Effector memory CD4-positive, alpha-beta T cell (primary cell): ENCODE data around the gene TTC22.

Source experiments
- DNase-seq, 3 donors: peaks; one replicate each; pipeline ENCODE4 v3.0.0-alpha.2; 2020
- H3K27ac ChIP-seq: 2 replicates; pipeline ENCODE4 v1.7.0; 2013; ENCODE audit warnings: mild to moderate bottlenecking, low read length, moderate library complexity; ENCODE audit not compliant: insufficient read depth, poor library complexity, severe bottlenecking
- H3K27me3 ChIP-seq: replicated peaks from 2 replicates; pipeline ENCODE4 v1.7.0; 2013; ENCODE audit warnings: mild to moderate bottlenecking, low read length; ENCODE audit not compliant: insufficient read depth, control insufficient read depth, poor library complexity, severe bottlenecking
- H3K36me3 ChIP-seq: 2 replicates; pipeline ENCODE4 v1.7.0; 2013; ENCODE audit warnings: mild to moderate bottlenecking, low read length, moderate library complexity; ENCODE audit not compliant: control insufficient read depth, insufficient read depth
- H3K4me1 ChIP-seq: 2 replicates; pipeline ENCODE4 v1.7.0; 2013; ENCODE audit warnings: low read length, mild to moderate bottlenecking; ENCODE audit not compliant: control insufficient read depth, insufficient read depth, poor library complexity, severe bottlenecking
- H3K4me3 ChIP-seq: 2 replicates; pipeline ENCODE4 v1.7.0; 2013; ENCODE audit warnings: low read length, low read depth, mild to moderate bottlenecking; ENCODE audit not compliant: insufficient read depth, poor library complexity, severe bottlenecking
- H3K9me3 ChIP-seq: 2 replicates; pipeline ENCODE4 v1.7.0; 2013; ENCODE audit warnings: mild to moderate bottlenecking, low read length, moderate library complexity; ENCODE audit not compliant: control insufficient read depth

TTC22 gene

GRCh38 chr1:54754486-54755285 lies 46.4 kb downstream of the TTC22 start:
- H3K4me3 ChIP-seq = no peak overlapping the region
- no peaks in the 10 kb centered on the region for H3K9me3 ChIP-seq
- no peaks in the 10 kb centered on the region for H3K4me1 ChIP-seq
- DNase-seq = no peak
- no peak overlapping the region for H3K27ac ChIP-seq
- H3K27me3 ChIP-seq = no peaks in the 10 kb centered on the region
- peaks cover 16% of the 10 kb centered on the region for H3K36me3 ChIP-seq

- peaks cover 16% of the 10 kb centered on the region for H3K36me3 ChIP-seq
- no peaks in the 10 kb centered on the region for H3K27me3 ChIP-seq
- H3K4me1 ChIP-seq = no peaks in the 10 kb centered on the region
- H3K27ac ChIP-seq = no peak overlapping the region
- no peaks in the 10 kb centered on the region for H3K9me3 ChIP-seq
- DNase-seq = no peak
- no peak overlapping the region for H3K4me3 ChIP-seq
These were observed 47.1 kb downstream of the TTC22 start for GRCh38 chr1:54754045-54754444.

GRCh38 chr1:54751426-54751825 lies 49.7 kb downstream of the TTC22 start:
- Histone ChIP-seq H3K4me1 (no peaks in the 10 kb centered on the region), H3K4me3 (no peak overlapping the region), H3K9me3 (no peaks in the 10 kb centered on the region), H3K27ac (no peak overlapping the region), H3K36me3 (no peaks in the 10 kb centered on the region), H3K27me3 (no peaks in the 10 kb centered on the region)
- DNase-seq = no peak

DNA sequence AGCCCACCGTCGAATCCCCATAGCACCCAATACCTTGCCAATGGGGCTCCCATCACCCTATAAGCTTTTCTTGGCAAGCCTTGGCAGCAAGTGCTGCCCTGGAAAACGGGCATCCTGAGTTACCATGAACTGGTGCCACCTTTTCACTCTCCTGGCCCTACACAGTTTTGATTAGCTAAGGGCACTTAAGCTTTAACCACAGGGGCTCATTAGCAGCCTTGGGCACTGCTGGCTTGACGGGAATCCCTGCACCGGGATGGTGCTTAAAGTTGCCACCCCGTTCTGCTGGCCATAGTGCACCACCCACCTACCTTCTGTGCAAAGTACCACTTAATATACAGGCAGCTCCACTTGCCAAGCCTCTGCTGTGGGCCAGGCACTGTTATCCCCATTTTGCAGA lies 50.5 kb downstream of the TTC22 start:
- no peaks in the 10 kb centered on the region for H3K4me1 ChIP-seq
- no peaks in the 10 kb centered on the region for H3K27me3 ChIP-seq
- H3K9me3 ChIP-seq = no peaks in the 10 kb centered on the region

DNA sequence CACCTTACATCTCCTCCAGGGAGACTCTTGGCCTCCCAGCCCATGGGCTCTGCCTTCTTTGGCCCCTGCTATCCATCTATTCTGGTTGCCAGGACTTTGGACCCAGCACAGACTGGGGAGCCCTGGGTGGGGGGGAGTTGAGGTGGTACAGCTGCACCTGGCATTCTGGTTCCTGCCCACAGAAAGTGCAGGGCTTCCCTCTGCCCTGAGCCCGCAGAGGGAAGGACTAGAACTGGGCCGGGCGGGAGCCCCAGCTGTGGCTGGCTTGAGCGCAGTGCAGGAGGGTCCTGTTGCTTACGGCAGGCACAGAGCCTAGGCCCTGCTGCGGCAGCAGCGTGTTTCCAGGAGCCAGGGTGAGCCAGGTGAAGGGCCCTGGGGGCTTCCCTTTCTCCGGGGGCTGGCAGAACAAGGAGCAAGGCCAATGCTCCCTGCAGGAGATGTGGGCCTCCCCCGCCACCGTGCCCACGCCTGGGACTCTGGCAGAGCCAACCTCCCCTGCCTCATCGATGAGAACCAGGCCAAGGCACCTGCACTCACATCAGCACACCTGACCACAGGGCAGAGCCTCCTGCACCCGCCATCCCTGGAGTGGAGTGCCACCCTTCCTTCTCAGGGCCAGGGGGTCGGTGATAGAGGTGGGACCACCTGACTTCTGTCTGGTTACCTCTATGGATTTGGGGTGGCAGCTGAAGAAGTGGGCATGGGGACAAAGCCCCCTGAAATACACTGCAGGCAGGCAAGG lies 52.9 kb downstream of the TTC22 start:
- H3K4me1 ChIP-seq = no peaks in the 10 kb centered on the region
- DNase-seq = no peak
- H3K27me3 ChIP-seq = no peaks in the 10 kb centered on the region
- peaks cover 12% of the 10 kb centered on the region for H3K36me3 ChIP-seq
- no peak overlapping the region for H3K4me3 ChIP-seq
- H3K27ac ChIP-seq = no peak overlapping the region
- H3K9me3 ChIP-seq = no peaks in the 10 kb centered on the region

More for the DNA sequence above, 50.5 kb downstream of the TTC22 start:
- Histone ChIP-seq H3K36me3 (no peaks in the 10 kb centered on the region), H3K4me3 (no peak overlapping the region), H3K27ac (no peak overlapping the region)
- no peak for DNase-seq

- Histone ChIP-seq H3K27ac (no peak overlapping the region), H3K36me3 (peaks cover 34% of the 10 kb centered on the region), H3K4me3 (no peak overlapping the region), H3K4me1 (no peaks in the 10 kb centered on the region), H3K27me3 (no peaks in the 10 kb centered on the region), H3K9me3 (no peaks in the 10 kb centered on the region)
- DNase-seq = no peak
These were observed 55.3 kb downstream of the TTC22 start for GRCh38 chr1:54745864-54746263.

GRCh38 chr1:54745274-54745673 lies 55.8 kb downstream of the TTC22 start:
- Histone ChIP-seq H3K27ac (no peak overlapping the region), H3K4me3 (no peak overlapping the region), H3K9me3 (no peaks in the 10 kb centered on the region), H3K4me1 (no peaks in the 10 kb centered on the region), H3K27me3 (no peaks in the 10 kb centered on the region), H3K36me3 (peaks cover 40% of the 10 kb centered on the region)
- no peak for DNase-seq

DNA sequence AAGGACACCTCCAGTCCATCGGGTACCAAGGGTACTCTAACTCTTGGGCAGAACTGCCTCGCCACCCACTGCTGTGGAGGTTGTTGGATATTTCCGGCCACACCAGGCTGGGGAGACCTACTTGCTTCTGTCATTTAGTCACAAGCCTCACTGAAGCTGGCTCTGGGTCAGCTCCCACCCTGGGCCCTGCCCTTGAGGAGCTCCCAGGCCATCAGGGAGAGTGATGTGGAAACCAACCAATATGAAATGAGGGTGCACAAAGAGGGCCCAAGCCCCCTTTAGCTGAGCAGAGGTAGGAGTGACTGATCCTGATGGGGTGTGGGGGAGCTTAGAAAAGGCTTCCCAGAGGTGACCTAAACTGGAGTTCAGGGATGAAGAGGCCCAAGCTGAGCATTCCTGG lies 56.4 kb downstream of the TTC22 start:
- Histone ChIP-seq H3K36me3 (peaks cover 46% of the 10 kb centered on the region), H3K27me3 (no peaks in the 10 kb centered on the region), H3K4me1 (no peaks in the 10 kb centered on the region), H3K27ac (no peak overlapping the region), H3K4me3 (no peak overlapping the region), H3K9me3 (no peaks in the 10 kb centered on the region)
- DNase-seq = no peak

DNA sequence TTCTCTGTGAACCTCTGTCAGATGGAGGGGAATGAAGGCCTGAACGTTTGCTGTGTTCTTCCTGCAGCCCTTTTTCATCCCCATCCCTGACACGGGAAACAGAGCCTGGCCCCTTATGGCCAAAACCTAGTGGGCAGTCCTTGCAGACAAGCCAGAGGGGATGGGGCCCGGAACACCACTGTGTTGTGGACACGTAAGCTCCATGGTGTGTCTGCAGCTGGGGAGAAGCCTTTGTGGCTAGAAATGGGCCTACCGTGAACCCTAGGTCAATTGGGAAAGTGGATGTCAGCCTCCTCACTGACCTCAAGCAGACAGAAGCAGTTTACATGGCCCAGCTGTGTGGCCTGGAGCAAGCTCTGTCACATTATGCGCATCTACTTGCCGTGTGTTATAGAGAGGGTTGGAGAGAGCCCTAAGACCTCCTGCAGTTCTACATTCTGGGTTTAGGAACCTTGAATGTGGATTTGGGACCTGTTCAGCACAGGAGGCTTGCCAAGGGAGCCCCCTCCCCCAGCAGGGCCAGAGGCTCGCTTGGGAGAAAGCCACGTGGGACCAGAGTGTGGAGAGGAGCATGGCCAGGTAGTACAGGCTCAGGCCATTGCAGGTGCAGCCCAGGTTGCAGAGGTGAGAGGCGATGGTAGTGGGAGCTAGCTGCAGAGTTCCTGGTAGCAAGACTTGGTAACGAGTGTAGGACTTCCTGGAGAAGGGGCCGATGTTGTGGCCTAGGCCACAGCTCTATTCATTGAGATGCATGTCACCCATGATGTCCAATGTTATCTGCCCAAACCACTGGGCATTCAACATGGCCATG lies 57.5 kb downstream of the TTC22 start:
- Histone ChIP-seq H3K27me3 (no peaks in the 10 kb centered on the region), H3K4me3 (no peak overlapping the region), H3K4me1 (no peaks in the 10 kb centered on the region), H3K36me3 (peaks cover 53% of the 10 kb centered on the region), H3K9me3 (no peaks in the 10 kb centered on the region), H3K27ac (no peak overlapping the region)
- DNase-seq = no peak
